Gastroesophageal sphincter (tissue), 4 donors: ENCODE data around the gene OBSCN. TPM values are rescaled to one million over a fixed set of nuclear protein-coding genes. Genes with fewer than 3 reads are reported as not detected.

Experiments used
- ATAC-seq: fragments of 150-250 bp; one replicate; pipeline ENCODE4 v1.9.1; 2016; ENCODE audit warnings: mild to moderate bottlenecking, moderate library complexity
- H3K27ac ChIP-seq, 4 donors: fragments of 200-600 bp; sonication (generic) in 3 of 4; 1 replicate in 3 of 4; 2 replicates in 1 of 4; pipeline ENCODE4 v1.5.1; 2016 to 2019
- H3K27me3 ChIP-seq: fragments of 200-600 bp; sonication (generic); one replicate; pipeline ENCODE4 v1.5.1; 2019
- H3K36me3 ChIP-seq, 2 donors: fragments of 200-600 bp; sonication (generic); one replicate each; pipeline ENCODE4 v1.5.1; 2019; ENCODE audit warnings: control low read depth in 1 of 2
- H3K4me1 ChIP-seq, 3 donors: fragments of 200-600 bp; sonication (generic); 1 replicate in 2 of 3; 2 replicates in 1 of 3; pipeline ENCODE4 v1.5.1; 2016 to 2019; ENCODE audit warnings: control low read depth in 2 of 3
- H3K4me3 ChIP-seq, 2 donors: fragments of 200-600 bp; sonication (generic); one replicate each; pipeline ENCODE4 v1.5.1; 2019; ENCODE audit warnings: mild to moderate bottlenecking in 1 of 2, moderate library complexity in 1 of 2
- H3K9me3 ChIP-seq, 3 donors: fragments of 200-600 bp; sonication (generic); one replicate each; pipeline ENCODE4 v1.5.1; 2017 to 2019; ENCODE audit warnings: control low read depth in 2 of 3
- EP300 ChIP-seq: sonication (generic); formaldehyde crosslinking; IDR thresholded peaks from one replicate; pipeline ENCODE4 v1.6.1; 2017; ENCODE audit warnings: antibody characterized with exemption, mild to moderate bottlenecking
- POLR2A ChIP-seq, 2 donors: fragments of 450-650 bp; IDR thresholded peaks; one replicate each; pipeline ENCODE4 v1.6.1; 2017; ENCODE audit warnings: antibody characterized with exemption in 2 of 2, mild to moderate bottlenecking in 2 of 2, moderate library complexity in 1 of 2
- POLR2AphosphoS5 ChIP-seq: sonication (generic); formaldehyde crosslinking; IDR thresholded peaks from one replicate; pipeline ENCODE4 v1.6.1; 2017; ENCODE audit warnings: antibody characterized with exemption
- WGBS, 2 donors: methylation state at CpG; one replicate each; pipeline ENCODE4 v1.1.5; 2018; ENCODE audit warnings: low coverage in 1 of 2; 5-methylcytosine and 5-hydroxymethylcytosine counted together
- total RNA-seq, 4 donors: library from RNA; depleted of rRNA; stranded (reverse); fragments of >200 nt; gene quantifications; one replicate each; pipeline ENCODE4 v1.1.0, GENCODE V29; 2016
- TF ChIP-seq, protein P1 (sequence below), 4 experiments: fragments of 200-600 bp in 2 of 4; fragments of 450-650 bp in 2 of 4; sonication (generic) in 1 of 4; IDR thresholded peaks; one replicate each; pipeline ENCODE4 v1.5.1; 2017 to 2019; ENCODE audit warnings: antibody characterized with exemption in 4 of 4, mild to moderate bottlenecking in 2 of 4, moderate library complexity in 2 of 4

OBSCN gene
- total RNA-seq, 4 donors from 2014 or later = 11.1 to 28.4 (median 20.9) TPM

DNA sequence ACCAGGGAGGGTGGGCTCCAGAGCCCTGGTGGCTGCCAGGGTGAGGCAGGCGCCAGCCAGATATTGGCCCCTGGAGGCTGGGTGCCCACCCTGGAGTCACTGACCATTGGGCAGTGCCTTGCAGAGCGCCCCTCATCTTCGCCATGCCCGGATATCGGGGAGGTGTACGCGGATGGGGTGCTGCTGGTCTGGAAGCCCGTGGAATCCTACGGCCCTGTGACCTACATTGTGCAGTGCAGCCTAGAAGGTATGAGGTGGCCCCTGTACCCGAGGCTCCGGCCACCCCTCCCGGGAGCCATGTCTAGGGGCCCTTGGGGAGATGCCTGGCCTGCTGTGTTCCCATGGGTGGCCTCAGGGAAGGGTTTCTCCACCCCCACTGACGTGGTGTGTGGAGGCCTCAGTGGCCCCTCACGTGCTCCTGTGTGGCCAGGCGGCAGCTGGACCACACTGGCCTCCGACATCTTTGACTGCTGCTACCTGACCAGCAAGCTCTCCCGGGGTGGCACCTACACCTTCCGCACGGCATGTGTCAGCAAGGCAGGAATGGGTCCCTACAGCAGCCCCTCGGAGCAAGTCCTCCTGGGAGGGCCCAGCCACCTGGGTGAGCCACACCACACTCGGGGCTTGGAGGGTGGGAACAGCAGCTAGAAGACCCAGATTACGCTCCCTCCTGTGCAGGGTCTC lies 167.9 kb downstream of the OBSCN start:
- Histone ChIP-seq H3K27me3 (peaks cover 12% of the 10 kb centered on the region), H3K4me1 (peaks cover 0 to 45% (median 7%) of the 10 kb centered on the region in 3 donors), H3K9me3 (no peaks in the 10 kb centered on the region), H3K4me3 (no peak overlapping the region), H3K36me3 (no peaks in the 10 kb centered on the region), H3K27ac (peak overlapping the region in 3 of 4 donors; percentile 69 to 85 (median 78))
- ATAC-seq = no peak
- no CpG with 5 or more reads among the region's 22 CpGs for WGBS, 2 donors
- TF ChIP-seq, protein P1, sequence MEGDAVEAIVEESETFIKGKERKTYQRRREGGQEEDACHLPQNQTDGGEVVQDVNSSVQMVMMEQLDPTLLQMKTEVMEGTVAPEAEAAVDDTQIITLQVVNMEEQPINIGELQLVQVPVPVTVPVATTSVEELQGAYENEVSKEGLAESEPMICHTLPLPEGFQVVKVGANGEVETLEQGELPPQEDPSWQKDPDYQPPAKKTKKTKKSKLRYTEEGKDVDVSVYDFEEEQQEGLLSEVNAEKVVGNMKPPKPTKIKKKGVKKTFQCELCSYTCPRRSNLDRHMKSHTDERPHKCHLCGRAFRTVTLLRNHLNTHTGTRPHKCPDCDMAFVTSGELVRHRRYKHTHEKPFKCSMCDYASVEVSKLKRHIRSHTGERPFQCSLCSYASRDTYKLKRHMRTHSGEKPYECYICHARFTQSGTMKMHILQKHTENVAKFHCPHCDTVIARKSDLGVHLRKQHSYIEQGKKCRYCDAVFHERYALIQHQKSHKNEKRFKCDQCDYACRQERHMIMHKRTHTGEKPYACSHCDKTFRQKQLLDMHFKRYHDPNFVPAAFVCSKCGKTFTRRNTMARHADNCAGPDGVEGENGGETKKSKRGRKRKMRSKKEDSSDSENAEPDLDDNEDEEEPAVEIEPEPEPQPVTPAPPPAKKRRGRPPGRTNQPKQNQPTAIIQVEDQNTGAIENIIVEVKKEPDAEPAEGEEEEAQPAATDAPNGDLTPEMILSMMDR (IDR thresholded peaks at IDR 0.05) = no peak
- TF ChIP-seq POLR2A (IDR thresholded peaks at IDR 0.05) (no peak), EP300 (no peak), POLR2AphosphoS5 (no peak)

DNA sequence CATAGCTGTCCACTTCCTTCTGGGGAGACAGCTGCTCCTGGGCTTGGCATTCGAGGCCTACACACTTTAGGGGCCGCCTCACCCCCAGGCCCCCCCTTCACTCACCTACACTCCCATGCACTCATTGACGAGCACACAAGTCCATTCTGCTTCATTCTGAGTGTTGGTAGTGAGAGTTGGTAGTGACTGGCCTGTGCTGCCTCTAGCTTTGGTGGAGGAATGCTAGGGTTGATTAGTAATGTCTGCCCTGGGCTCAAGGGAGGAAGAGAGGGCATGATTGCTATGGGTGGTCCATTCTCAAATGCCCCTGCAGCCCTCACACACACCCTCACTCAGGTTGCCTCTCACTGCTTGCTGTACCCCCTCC lies 168.4 kb downstream of the OBSCN start:
- Histone ChIP-seq H3K27ac (peak overlapping the region in 3 of 4 donors; percentile 69 to 85 (median 78)), H3K27me3 (peaks cover 7% of the 10 kb centered on the region)
- WGBS, 2 donors = no CpG with 5 or more reads among the region's 3 CpGs

DNA sequence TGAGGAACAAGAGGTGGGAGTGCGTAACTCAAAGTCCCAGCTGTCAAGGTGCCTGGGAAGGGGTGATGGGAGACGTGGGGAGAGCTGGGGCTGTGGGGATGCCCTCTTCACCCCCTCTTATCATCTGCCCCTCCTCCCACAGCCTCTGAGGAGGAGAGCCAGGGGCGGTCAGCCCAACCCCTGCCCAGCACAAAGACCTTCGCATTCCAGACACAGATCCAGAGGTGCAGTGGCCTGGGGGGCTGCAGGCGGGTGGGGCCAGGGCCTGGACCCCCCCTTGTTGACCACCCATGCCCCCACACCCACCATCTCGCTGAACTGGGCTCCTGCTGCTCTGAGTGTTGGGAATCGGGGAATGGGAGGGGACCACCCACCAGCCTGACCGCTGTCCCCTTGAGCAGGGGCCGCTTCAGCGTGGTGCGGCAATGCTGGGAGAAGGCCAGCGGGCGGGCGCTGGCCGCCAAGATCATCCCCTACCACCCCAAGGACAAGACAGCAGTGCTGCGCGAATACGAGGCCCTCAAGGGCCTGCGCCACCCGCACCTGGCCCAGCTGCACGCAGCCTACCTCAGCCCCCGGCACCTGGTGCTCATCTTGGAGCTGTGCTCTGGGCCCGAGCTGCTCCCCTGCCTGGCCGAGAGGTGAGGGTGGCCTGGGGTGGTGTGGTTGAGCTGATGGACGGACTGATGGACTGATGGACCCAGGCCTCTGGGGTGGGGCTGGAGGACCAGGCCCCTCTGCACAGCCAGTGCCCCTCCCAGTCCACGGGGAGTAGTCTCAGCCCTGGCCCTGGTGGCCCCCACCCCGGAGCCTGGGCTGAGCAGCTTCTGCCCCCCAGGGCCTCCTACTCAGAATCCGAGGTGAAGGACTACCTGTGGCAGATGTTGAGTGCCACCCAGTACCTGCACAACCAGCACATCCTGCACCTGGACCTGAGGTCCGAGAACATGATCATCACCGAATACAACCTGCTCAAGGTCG lies 169.1 kb downstream of the OBSCN start:
- peak overlapping the region in 1 of 4 donors; percentile 85 for H3K27ac ChIP-seq
- TF ChIP-seq POLR2A (IDR thresholded peaks at IDR 0.05) = no peak
- no peak for TF ChIP-seq EP300
- TF ChIP-seq POLR2AphosphoS5 = no peak
- TF ChIP-seq, protein P1 (IDR thresholded peaks at IDR 0.05) = no peak
- no peak for ATAC-seq
- H3K36me3 ChIP-seq = no peaks in the 10 kb centered on the region
- peaks cover 5% of the 10 kb centered on the region for H3K27me3 ChIP-seq
- H3K4me1 ChIP-seq = peaks cover 0 to 45% (median 7%) of the 10 kb centered on the region in 3 donors
- WGBS, 2 donors = 80% methylated on average over 1 of the region's 31 CpGs; no CpG with 5 or more reads in 1 of the 2 donors
- no peak overlapping the region for H3K4me3 ChIP-seq
- no peaks in the 10 kb centered on the region for H3K9me3 ChIP-seq

More for the DNA sequence above, 168.4 kb downstream of the OBSCN start:
- TF ChIP-seq, protein P1 (IDR thresholded peaks at IDR 0.05) = no peak
- TF ChIP-seq POLR2AphosphoS5 (no peak), POLR2A (IDR thresholded peaks at IDR 0.05) (no peak), EP300 (no peak)
- Histone ChIP-seq H3K4me1 (peaks cover 0 to 45% (median 7%) of the 10 kb centered on the region in 3 donors), H3K36me3 (no peaks in the 10 kb centered on the region), H3K4me3 (no peak overlapping the region), H3K9me3 (no peaks in the 10 kb centered on the region)
- ATAC-seq = no peak

DNA sequence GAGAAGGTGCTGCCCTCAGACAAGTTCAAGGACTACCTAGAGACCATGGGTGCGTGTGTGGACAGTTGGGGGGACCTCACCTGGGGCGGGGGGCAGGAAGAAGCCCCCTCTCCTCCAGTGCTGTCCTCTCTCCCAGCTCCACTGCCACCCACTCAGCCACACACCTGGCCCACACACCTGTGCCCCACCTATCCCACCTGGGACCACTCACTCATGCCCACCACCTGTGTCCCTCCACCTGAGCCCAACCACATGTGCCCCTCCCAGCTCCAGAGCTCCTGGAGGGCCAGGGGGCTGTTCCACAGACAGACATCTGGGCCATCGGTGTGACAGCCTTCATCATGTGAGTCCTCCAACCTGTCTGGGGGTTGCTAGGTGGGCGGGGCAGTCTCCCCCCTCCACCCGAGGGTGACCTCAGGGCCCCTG lies 169.8 kb downstream of the OBSCN start:
- H3K27ac ChIP-seq = peak overlapping the region in 3 of 4 donors; percentile 46 to 85 (median 68)

More for the DNA sequence above, 169.8 kb downstream of the OBSCN start:
- 100% methylated on average over 2 of the region's 5 CpGs; no CpG with 5 or more reads in 1 of the 2 donors for WGBS, 2 donors
- no peaks in the 10 kb centered on the region for H3K36me3 ChIP-seq
- peaks cover 5% of the 10 kb centered on the region for H3K27me3 ChIP-seq
- ATAC-seq = no peak
- no peaks in the 10 kb centered on the region for H3K9me3 ChIP-seq
- no peak for TF ChIP-seq POLR2A (IDR thresholded peaks at IDR 0.05)
- TF ChIP-seq, protein P1 (IDR thresholded peaks at IDR 0.05) = no peak
- no peak for TF ChIP-seq POLR2AphosphoS5
- TF ChIP-seq EP300 = no peak
- peaks cover 0 to 45% (median 7%) of the 10 kb centered on the region in 3 donors for H3K4me1 ChIP-seq
- peak overlapping the region in 1 of 2 donors; percentile 58 for H3K4me3 ChIP-seq
